ENCODE data around the gene CYP24A1. TPM values are rescaled to one million over a fixed set of nuclear protein-coding genes. Genes with fewer than 3 reads are reported as not detected.
"Not testable (repeated sequence)": the region's sequence is repeated elsewhere in the genome, so short reads cannot be mapped to it uniquely, and the experiment has no call there.

The CYP24A1 gene
- total RNA-seq, 2 donors from 2014 or later = not detected

- Histone ChIP-seq H3K36me3 (replicated peaks in 1 of 2; ENCODE audit: insufficient read depth in 1 of 2, low read depth in 2 of 2) (no peaks in the 10 kb centered on the region), H3K4me1 (no peaks in the 10 kb centered on the region), H3K27ac (no peak overlapping the region), H3K9me3 (peaks cover 0 to under 1% (median 0%) of the 10 kb centered on the region in 3 donors), H3K27me3 (no peaks in the 10 kb centered on the region), H3K4me3 (no peak overlapping the region)
- DNase-seq = no peak
- WGBS, 2 donors = 66 to 78% methylated on average over 2 of the region's 2 CpGs
- intact Hi-C loops (cut with DNase I) = no loop called here
- no peak for ATAC-seq
- TF ChIP-seq POLR2A (IDR thresholded peaks at IDR 0.05) (no peak), CTCF (IDR thresholded peaks at IDR 0.05) (no peak)
Measured at GRCh38 chr20:54134445-54135220, 39.2 kb downstream of the CYP24A1 start.

- Histone ChIP-seq H3K4me3 (no peak overlapping the region), H3K27me3 (no peaks in the 10 kb centered on the region), H3K36me3 (replicated peaks in 1 of 2; ENCODE audit: insufficient read depth in 1 of 2, low read depth in 2 of 2) (no peaks in the 10 kb centered on the region), H3K27ac (peak overlapping the region in 1 of 4 donors; percentile 47), H3K4me1 (no peaks in the 10 kb centered on the region), H3K9me3 (peaks cover 0 to 4% (median 0%) of the 10 kb centered on the region in 3 donors)
- DNase-seq (no peak), ATAC-seq (no peak)
- TF ChIP-seq CTCF (IDR thresholded peaks at IDR 0.05) (no peak), POLR2A (IDR thresholded peaks at IDR 0.05) (no peak)
- intact Hi-C loops (cut with DNase I) = no loop called here
- 53 to 55% methylated on average over 6 of the region's 6 CpGs for whole genome bisulfite sequencing, 2 donors
Measured at GRCh38 chr20:54133434-54134427, 40.1 kb downstream of the CYP24A1 start.

GRCh38 chr20:54132612-54133433, 41.0 kb downstream of the CYP24A1 start:
- Histone ChIP-seq H3K27me3 (no peaks in the 10 kb centered on the region), H3K4me1 (no peaks in the 10 kb centered on the region), H3K4me3 (no peak overlapping the region), H3K27ac (peak overlapping the region in 1 of 4 donors; percentile 47), H3K36me3 (replicated peaks in 1 of 2; ENCODE audit: insufficient read depth in 1 of 2, low read depth in 2 of 2) (no peaks in the 10 kb centered on the region), H3K9me3 (peaks cover 0 to 4% (median 0%) of the 10 kb centered on the region in 3 donors)
- DNase-seq = peak in 1 of 4 donors; percentile 52
- peak; percentile 62 for ATAC-seq
- no peak for TF ChIP-seq POLR2A (IDR thresholded peaks at IDR 0.05)
- TF ChIP-seq CTCF (IDR thresholded peaks at IDR 0.05) = no peak
- 26 to 43% methylated on average over 6 of the region's 6 CpGs for WGBS, 2 donors
- intact Hi-C loops (cut with DNase I) = no loop called here

- no peaks in the 10 kb centered on the region for H3K27me3 ChIP-seq
- DNase-seq (no peak), ATAC-seq (no peak)
- TF ChIP-seq POLR2A (IDR thresholded peaks at IDR 0.05) (no peak), CTCF (IDR thresholded peaks at IDR 0.05) (no peak)
- peak overlapping the region in 1 of 4 donors; percentile 47 for H3K27ac ChIP-seq
- peaks cover 0 to 4% (median 0%) of the 10 kb centered on the region in 3 donors for H3K9me3 ChIP-seq
- H3K4me3 ChIP-seq = no peak overlapping the region
- intact Hi-C loops (cut with DNase I) = no loop called here
- no peaks in the 10 kb centered on the region for H3K36me3 ChIP-seq (replicated peaks in 1 of 2; ENCODE audit: insufficient read depth in 1 of 2, low read depth in 2 of 2)
- 64 to 73% methylated on average over 8 of the region's 8 CpGs for WGBS, 2 donors
- H3K4me1 ChIP-seq = no peaks in the 10 kb centered on the region
Measured at GRCh38 chr20:54131675-54132611, 41.8 kb downstream of the CYP24A1 start.

- WGBS, 2 donors = 85 to 92% methylated on average over 4 of the region's 4 CpGs
Measured at GRCh38 chr20:54131125-54131524, 42.7 kb downstream of the CYP24A1 start.

More at GRCh38 chr20:54131125-54131524, 42.7 kb downstream of the CYP24A1 start:
- H3K4me3 ChIP-seq; ATAC-seq; H3K27me3 ChIP-seq; H3K4me1 ChIP-seq; intact Hi-C loops (cut with DNase I); H3K9me3 ChIP-seq; DNase-seq; H3K36me3 ChIP-seq (replicated peaks in 1 of 2; ENCODE audit: insufficient read depth in 1 of 2, low read depth in 2 of 2); H3K27ac ChIP-seq: not testable (repeated sequence)
